CD4-positive, alpha-beta memory T cell (primary cell): ENCODE measurements around the gene ITPR3. TPM values are rescaled to one million over a fixed set of nuclear protein-coding genes. Genes with fewer than 3 reads are reported as not detected.
A peak's percentile ranks its signal among the peaks of the same experiment; 100 is the strongest.

Experiments used
- CTCF ChIA-PET: fragments of 350-600 bp; sonication (Branson Sonifier 250); formaldehyde crosslinking; loops from one replicate; lab custom pipeline; 2021; ENCODE audit warnings: inconsistent platforms; ENCODE audit not compliant: partially characterized antibody; lab: Charles Lee
- POLR2A ChIA-PET: fragments of 350-600 bp; sonication (Branson Sonifier 250); formaldehyde crosslinking; loops from one replicate; lab custom pipeline; 2021; ENCODE audit not compliant: partially characterized antibody; lab: Charles Lee
- DNase-seq, 5 donors: peaks; one replicate each; pipeline versions ENCODE4 v3.0.0 to v3.0.0-alpha.2; 2020 to 2022; ENCODE audit warnings: mixed read lengths in 1 of 5
- H3K27ac ChIP-seq: one replicate; pipeline ENCODE4 v1.7.0; 2013; ENCODE audit warnings: low read depth, low read length
- H3K27me3 ChIP-seq: 2 replicates; pipeline ENCODE4 v1.7.0; 2013; ENCODE audit warnings: mild to moderate bottlenecking, low read length, moderate library complexity; ENCODE audit not compliant: insufficient read depth
- H3K36me3 ChIP-seq: 2 replicates; pipeline ENCODE4 v1.7.0; 2013; ENCODE audit warnings: mild to moderate bottlenecking, low read length, moderate library complexity; ENCODE audit not compliant: insufficient read depth
- H3K4me1 ChIP-seq: 2 replicates; pipeline ENCODE4 v1.7.0; 2013; ENCODE audit warnings: mild to moderate bottlenecking, low read length, moderate library complexity; ENCODE audit not compliant: insufficient read depth
- H3K4me3 ChIP-seq, 2 donors: one replicate each; pipeline ENCODE4 v1.7.0; 2013; ENCODE audit warnings: low read length in 2 of 2, mild to moderate bottlenecking in 1 of 2
- H3K9me3 ChIP-seq, 2 donors: one replicate each; pipeline ENCODE4 v1.7.0; 2013; ENCODE audit warnings: low read length in 2 of 2, control low read depth in 1 of 2; ENCODE audit not compliant: control insufficient read depth in 1 of 2
- H3K27ac Mint-ChIP-seq, 7 donors: one replicate each; pipeline ENCODE4 v1.8.0; 2020 to 2021; ENCODE audit warnings: mixed read lengths in 7 of 7, mild to moderate bottlenecking in 6 of 7, inconsistent platforms in 3 of 7, moderate library complexity in 3 of 7
- H3K27me3 Mint-ChIP-seq, 2 donors: one replicate each; pipeline ENCODE4 v1.8.0; 2020 to 2021; ENCODE audit warnings: mixed read lengths in 2 of 2
- H3K36me3 Mint-ChIP-seq, 2 donors: one replicate each; pipeline ENCODE4 v1.8.0; 2020 to 2021; ENCODE audit warnings: mixed read lengths in 2 of 2, inconsistent platforms in 1 of 2, mild to moderate bottlenecking in 1 of 2
- H3K4me1 Mint-ChIP-seq, 4 donors: one replicate each; pipeline ENCODE4 v1.8.0; 2020 to 2021; ENCODE audit warnings: mixed read lengths in 4 of 4, mild to moderate bottlenecking in 1 of 4
- H3K4me3 Mint-ChIP-seq, 8 donors: one replicate each; pipeline ENCODE4 v1.8.0; 2020 to 2021; ENCODE audit warnings: mixed read lengths in 8 of 8, mild to moderate bottlenecking in 7 of 8, moderate library complexity in 6 of 8, inconsistent platforms in 3 of 8
- H3K9me3 Mint-ChIP-seq, 8 donors: one replicate each; pipeline ENCODE4 v1.8.0; 2020 to 2021; ENCODE audit warnings: mixed read lengths in 8 of 8, mild to moderate bottlenecking in 5 of 8, inconsistent platforms in 3 of 8, moderate library complexity in 1 of 8
- intact Hi-C: fragments of 100-400 bp; cut with micrococcal nuclease; formaldehyde crosslinking; loops from one replicate; pipeline ENCODE4 v1.15.1; 2023
- polyA plus RNA-seq, 2 donors: library from polyadenylated mRNA; unstranded; fragments of 300-500 nt; fragmentation: Illumina TruSeq; gene quantifications; one replicate each; pipeline ENCODE4 v1.2.3, GENCODE V29; 2021
- total RNA-seq, 2 experiments: library from RNA; stranded (reverse); gene quantifications; one replicate each; pipeline ENCODE4 v1.2.3, GENCODE V29; 2021

Gene ITPR3
- total and polyA plus RNA-seq, 4 experiments from 2014 or later: 0.55 to 72.4 (median 39.7) TPM

- CTCF ChIA-PET: interaction anchor here (1.2 to 2.9 kb wide), 6 partner anchors 14 to 130 kb away, joined by 3 to 10 read pairs (median 4); no protein-coding TSS in a partner anchor
- H3K36me3 ChIP-seq: peaks cover 2% of the 10 kb centered on the region
- intact Hi-C loops: loop anchor here (5.0 to 10.0 kb wide), 3 partner anchors 260 to 523 kb away; partner anchors contain the start of genes CUTA, HMGA1, PHF1 and ZBTB9
- H3K4me3 ChIP-seq: no peak overlapping the region
- H3K36me3 Mint-ChIP-seq: peaks cover 0 to 9% of the 10 kb centered on the region in 2 donors
- no peaks in the 10 kb centered on the region for H3K9me3 Mint-ChIP-seq
- no peaks in the 10 kb centered on the region for H3K27me3 ChIP-seq
- H3K4me1 Mint-ChIP-seq: peaks cover 15 to 25% (median 22%) of the 10 kb centered on the region in 4 donors
- POLR2A ChIA-PET: interaction anchor here (1.3 kb wide), 1 partner anchor 94 kb away, joined by 3 read pairs; the partner anchor contains the start of gene ITPR3
- peaks cover 20% of the 10 kb centered on the region for H3K4me1 ChIP-seq
- no peak overlapping the region for H3K27ac Mint-ChIP-seq
- no peak overlapping the region for H3K27ac ChIP-seq
- H3K27me3 Mint-ChIP-seq: no peaks in the 10 kb centered on the region
- H3K4me3 Mint-ChIP-seq: no peak overlapping the region
- no peaks in the 10 kb centered on the region for H3K9me3 ChIP-seq
- no peak for DNase-seq
Measured at GRCh38 chr6:33714385-33715040, 93.4 kb downstream of the ITPR3 start.

GRCh38 chr6:33716379-33716778 lies 95.3 kb downstream of the ITPR3 start:
- H3K4me3 Mint-ChIP-seq: no peak overlapping the region
- Histone ChIP-seq H3K36me3 (no peaks in the 10 kb centered on the region), H3K27me3 (peaks cover 4% of the 10 kb centered on the region), H3K4me1 (peaks cover 4% of the 10 kb centered on the region), H3K9me3 (no peaks in the 10 kb centered on the region), H3K27ac (no peak overlapping the region), H3K4me3 (no peak overlapping the region)
- H3K27ac Mint-ChIP-seq: no peak overlapping the region
- H3K9me3 Mint-ChIP-seq: no peaks in the 10 kb centered on the region
- H3K27me3 Mint-ChIP-seq: peaks cover 0 to 2% of the 10 kb centered on the region in 2 donors
- intact Hi-C loops: loop anchor here (10.0 kb wide), 2 partner anchors 262 to 302 kb away; partner anchors contain the start of genes CUTA, PHF1 and ZBTB9
- H3K36me3 Mint-ChIP-seq: peaks cover 0 to 3% of the 10 kb centered on the region in 2 donors
- CTCF ChIA-PET: interaction anchor here (1.2 to 1.4 kb wide), 2 partner anchors 28 to 54 kb away, joined by 3 read pairs; no protein-coding TSS in a partner anchor
- DNase-seq: no peak
- POLR2A ChIA-PET: no interaction called here
- H3K4me1 Mint-ChIP-seq: peaks cover 7 to 8% (median 7%) of the 10 kb centered on the region in 4 donors

GRCh38 chr6:33716890-33717632 lies 95.9 kb downstream of the ITPR3 start:
- Mint-ChIP-seq H3K9me3 (no peaks in the 10 kb centered on the region), H3K4me3 (no peak overlapping the region), H3K36me3 (no peaks in the 10 kb centered on the region), H3K4me1 (peaks cover under 1 to 1% (median under 1%) of the 10 kb centered on the region in 4 donors), H3K27ac (peak overlapping the region in 1 of 7 donors; percentile 4), H3K27me3 (peaks cover 0 to 2% of the 10 kb centered on the region in 2 donors)
- H3K27ac ChIP-seq: no peak overlapping the region
- H3K27me3 ChIP-seq: peaks cover 4% of the 10 kb centered on the region
- intact Hi-C loops: loop anchor here (10.0 kb wide), 2 partner anchors 262 to 302 kb away; partner anchors contain the start of genes CUTA, PHF1 and ZBTB9
- no peaks in the 10 kb centered on the region for H3K36me3 ChIP-seq
- DNase-seq: no peak
- H3K9me3 ChIP-seq: no peaks in the 10 kb centered on the region
- peaks cover under 1% of the 10 kb centered on the region for H3K4me1 ChIP-seq
- CTCF ChIA-PET: interaction anchor here (1.2 kb wide), 1 partner anchor 27 kb away, joined by 3 read pairs; no protein-coding TSS in a partner anchor
- POLR2A ChIA-PET: no interaction called here
- H3K4me3 ChIP-seq: no peak overlapping the region

- ChIA-PET POLR2A (no interaction called here), CTCF (no interaction called here)
- Histone ChIP-seq H3K36me3 (no peaks in the 10 kb centered on the region), H3K9me3 (no peaks in the 10 kb centered on the region), H3K4me1 (no peaks in the 10 kb centered on the region), H3K4me3 (no peak overlapping the region), H3K27ac (no peak overlapping the region), H3K27me3 (peaks cover 7% of the 10 kb centered on the region)
- DNase-seq: no peak
- no peaks in the 10 kb centered on the region for H3K36me3 Mint-ChIP-seq
- H3K9me3 Mint-ChIP-seq: no peaks in the 10 kb centered on the region
- peaks cover 0 to 3% of the 10 kb centered on the region in 2 donors for H3K27me3 Mint-ChIP-seq
- H3K4me1 Mint-ChIP-seq: no peaks in the 10 kb centered on the region
- no peak overlapping the region for H3K27ac Mint-ChIP-seq
- intact Hi-C loops: loop anchor here (10.0 kb wide), 2 partner anchors 263 to 303 kb away; partner anchors contain the start of genes CUTA, PHF1 and ZBTB9
- no peak overlapping the region for H3K4me3 Mint-ChIP-seq
Measured at GRCh38 chr6:33717934-33718455, 96.9 kb downstream of the ITPR3 start.

GRCh38 chr6:33718713-33719112 lies 97.6 kb downstream of the ITPR3 start:
- CTCF ChIA-PET: no interaction called here
- intact Hi-C loops: loop anchor here (10.0 kb wide), 2 partner anchors 264 to 304 kb away; partner anchors contain the start of genes CUTA, PHF1 and ZBTB9
- Histone ChIP-seq H3K4me1 (peaks cover under 1% of the 10 kb centered on the region), H3K9me3 (no peaks in the 10 kb centered on the region), H3K27me3 (peaks cover 7% of the 10 kb centered on the region), H3K27ac (no peak overlapping the region), H3K36me3 (no peaks in the 10 kb centered on the region), H3K4me3 (no peak overlapping the region)
- peaks cover 0 to 3% (median 3%) of the 10 kb centered on the region in 4 donors for H3K4me1 Mint-ChIP-seq
- H3K27me3 Mint-ChIP-seq: peaks cover 3% of the 10 kb centered on the region in 2 donors
- no peak overlapping the region for H3K27ac Mint-ChIP-seq
- H3K36me3 Mint-ChIP-seq: no peaks in the 10 kb centered on the region
- POLR2A ChIA-PET: no interaction called here
- no peaks in the 10 kb centered on the region for H3K9me3 Mint-ChIP-seq
- no peak overlapping the region for H3K4me3 Mint-ChIP-seq
- no peak for DNase-seq

- CTCF ChIA-PET: interaction anchor here (0.9 kb wide), 1 partner anchor 8 kb away, joined by 4 read pairs; the partner anchor contains the start of gene UQCC2
- H3K36me3 Mint-ChIP-seq: no peaks in the 10 kb centered on the region
- H3K27me3 Mint-ChIP-seq: peaks cover 4 to 8% of the 10 kb centered on the region in 2 donors
- Histone ChIP-seq H3K27me3 (peaks cover 7% of the 10 kb centered on the region), H3K4me1 (peaks cover 8% of the 10 kb centered on the region), H3K4me3 (no peak overlapping the region), H3K36me3 (no peaks in the 10 kb centered on the region), H3K27ac (no peak overlapping the region), H3K9me3 (no peaks in the 10 kb centered on the region)
- no peak for DNase-seq
- peaks cover 6 to 11% (median 9%) of the 10 kb centered on the region in 4 donors for H3K4me1 Mint-ChIP-seq
- POLR2A ChIA-PET: no interaction called here
- H3K4me3 Mint-ChIP-seq: no peak overlapping the region
- intact Hi-C loops: loop anchor here (10.0 kb wide), 2 partner anchors 265 to 305 kb away; partner anchors contain the start of genes CUTA, PHF1 and ZBTB9
- no peak overlapping the region for H3K27ac Mint-ChIP-seq
- no peaks in the 10 kb centered on the region for H3K9me3 Mint-ChIP-seq
Measured at GRCh38 chr6:33719326-33719987, 98.3 kb downstream of the ITPR3 start.
